Kidney capillary endothelial cell (primary cell): ENCODE measurements around the gene CD80.

Experiments
- DNase-seq: peaks from one replicate; pipeline ENCODE4 v3.0.0-alpha.2; 2018; ENCODE audit warnings: low spot score

CD80 gene

DNA sequence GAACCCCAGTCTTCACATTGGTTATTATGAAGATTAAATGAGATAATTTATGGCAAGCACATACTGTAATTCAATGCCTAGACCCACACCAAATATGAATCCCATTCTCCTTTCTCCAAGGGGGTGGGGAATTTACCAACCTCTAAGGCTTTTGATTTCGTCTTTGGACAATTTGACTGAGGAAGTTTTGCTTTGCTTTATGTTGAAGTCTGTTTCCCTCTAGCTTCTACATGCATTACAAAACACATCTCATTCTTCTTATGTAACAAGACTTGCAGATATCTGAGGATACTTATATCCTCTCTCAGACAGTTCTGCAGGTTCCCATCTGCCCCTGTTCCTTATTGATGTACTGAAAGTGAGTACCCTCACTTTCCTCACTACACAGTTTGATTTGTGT lies 12.2 kb downstream of the CD80 start:
- no peak for DNase-seq

DNA sequence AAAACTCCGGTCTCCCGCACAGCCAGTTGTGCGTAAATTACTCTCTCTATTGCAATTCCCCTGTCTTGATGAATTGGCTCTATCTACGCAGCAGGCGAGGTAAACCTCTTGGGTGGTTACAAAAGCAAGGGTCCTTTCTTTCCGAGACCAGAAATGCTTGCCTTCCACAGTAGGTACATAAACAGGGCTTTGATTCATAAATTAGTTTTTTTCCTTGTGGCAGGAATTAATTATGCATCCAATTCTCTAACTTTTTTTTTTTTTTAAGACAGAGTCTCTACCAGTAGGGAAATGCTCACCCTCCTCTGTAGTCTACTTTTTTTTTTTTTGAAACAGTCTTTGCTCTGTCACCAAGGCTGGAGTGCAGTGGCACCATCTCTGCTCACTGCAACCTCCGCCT lies 16.3 kb downstream of the CD80 start:
- DNase-seq: no peak

DNA sequence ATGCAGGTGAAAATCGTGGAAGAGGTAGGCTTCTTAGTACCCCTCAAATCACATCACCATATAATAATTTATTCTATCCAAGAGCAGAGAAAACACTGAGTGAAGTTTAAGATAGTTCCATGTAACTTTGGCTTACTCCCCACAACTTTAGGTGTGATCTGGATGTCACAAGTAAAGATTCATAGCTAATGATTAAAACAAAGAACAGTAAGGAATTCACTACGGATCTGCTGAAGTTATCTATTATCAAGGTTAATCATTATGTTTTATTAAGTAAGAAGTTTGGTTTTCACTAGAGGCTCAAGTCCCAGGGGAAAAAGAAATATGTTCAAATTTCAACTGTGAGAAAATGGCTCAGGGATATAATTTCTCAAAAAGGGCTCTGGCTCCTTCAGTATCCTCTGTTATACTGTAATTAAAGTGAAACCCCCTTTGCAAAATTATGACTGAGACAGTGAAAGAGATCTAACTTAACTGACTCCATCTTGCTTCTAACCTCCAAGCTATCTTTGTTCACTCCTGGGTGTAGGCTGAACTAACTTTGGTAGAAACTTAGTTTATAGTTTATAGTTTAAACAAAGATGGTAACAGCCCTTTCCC lies 17.1 kb downstream of the CD80 start:
- DNase-seq: no peak

DNA sequence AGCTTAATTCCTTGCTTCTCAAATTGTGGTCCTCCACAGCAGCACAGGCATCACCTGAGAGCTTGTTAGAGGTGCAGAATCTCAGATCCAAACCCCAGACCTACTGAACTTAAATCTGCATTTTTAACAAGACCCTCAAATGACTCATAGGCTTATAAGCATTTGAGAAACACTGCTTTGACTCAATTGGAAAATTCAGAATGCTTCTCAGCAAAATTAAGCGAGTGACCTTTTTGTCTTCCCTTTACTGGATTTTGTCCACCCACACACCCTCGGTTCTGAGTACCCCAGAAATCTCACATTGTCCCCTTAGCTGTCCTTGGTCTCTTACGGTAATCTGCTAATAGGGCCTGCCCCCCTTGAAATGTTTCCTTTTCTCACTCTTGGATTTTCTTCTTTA lies 17.9 kb downstream of the CD80 start:
- DNase-seq: no peak

DNA sequence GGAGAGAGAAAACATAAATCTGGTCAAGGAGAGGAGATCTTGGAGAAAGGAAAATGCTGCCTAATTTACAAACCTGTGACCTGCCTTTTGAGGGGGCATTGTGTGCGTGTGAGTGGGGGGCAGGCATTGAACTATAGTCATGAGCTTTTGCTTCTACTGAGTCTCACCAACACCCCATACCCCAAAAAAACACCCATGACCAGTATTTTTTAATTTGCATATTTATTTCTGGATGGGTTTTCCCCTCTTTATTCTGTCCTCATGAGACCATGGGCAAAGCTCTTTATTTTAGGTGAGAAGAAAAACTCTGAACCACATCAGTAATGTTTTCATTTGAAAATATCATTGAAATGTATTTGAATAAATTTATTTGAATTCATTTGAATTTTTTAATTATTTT lies 20.6 kb downstream of the CD80 start:
- no peak for DNase-seq

DNA sequence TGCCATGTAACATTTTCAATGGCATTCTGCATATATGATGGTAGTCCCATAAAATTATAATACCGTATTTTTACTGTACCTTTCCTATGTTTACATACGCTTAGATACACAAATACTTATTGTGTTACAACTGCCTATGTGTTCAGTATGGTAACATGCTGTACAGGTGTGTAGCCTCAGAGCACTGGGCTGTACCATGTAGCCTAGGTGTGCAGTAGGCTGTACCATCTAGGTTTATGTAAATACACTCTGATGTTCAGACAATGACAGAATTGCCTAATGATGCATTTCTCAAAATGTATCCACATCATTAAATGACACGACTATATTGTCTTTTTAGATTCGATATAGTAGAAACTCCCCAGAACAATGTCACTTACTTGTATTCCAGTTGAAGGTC lies 22.7 kb downstream of the CD80 start:
- no peak for DNase-seq

DNA sequence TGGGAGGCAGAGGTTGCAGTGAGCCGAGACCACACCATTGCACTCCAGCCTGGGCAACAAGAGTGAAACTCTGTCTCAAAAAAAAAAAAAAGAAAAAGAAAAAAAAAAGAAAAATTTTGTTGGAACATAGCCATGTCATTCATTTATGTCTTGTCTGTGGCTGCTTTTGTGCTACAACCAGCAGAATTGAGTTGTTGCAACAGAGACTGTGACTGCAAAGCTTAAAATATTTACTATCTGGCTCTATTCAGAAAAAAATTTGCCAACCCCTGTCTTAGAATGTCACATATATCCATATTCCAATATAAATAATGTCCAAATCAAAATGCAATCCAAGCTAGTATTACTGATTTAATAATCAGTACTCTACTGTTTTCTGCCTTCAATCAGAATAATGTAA lies 25.1 kb downstream of the CD80 start:
- no peak for DNase-seq

DNA sequence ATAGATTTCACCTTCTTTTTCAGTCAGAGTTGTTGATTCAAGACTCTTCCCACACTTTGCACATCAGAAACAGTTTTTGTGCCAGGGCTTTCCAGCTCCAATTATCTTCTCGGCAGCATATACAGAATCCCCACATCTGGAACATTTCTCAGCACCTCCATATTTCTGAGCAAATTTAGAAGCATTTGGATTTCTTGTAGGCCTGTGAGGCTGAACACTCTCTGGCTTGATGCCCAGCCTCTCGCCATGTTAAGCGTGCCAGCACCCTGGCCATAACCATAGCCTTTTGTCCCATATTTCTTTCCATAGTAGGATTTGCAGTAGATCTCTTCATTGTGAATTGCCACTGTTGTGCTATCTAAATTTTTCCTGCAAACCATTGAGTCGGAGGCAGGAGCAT lies 28.3 kb downstream of the CD80 start:
- DNase-seq: no peak

DNA sequence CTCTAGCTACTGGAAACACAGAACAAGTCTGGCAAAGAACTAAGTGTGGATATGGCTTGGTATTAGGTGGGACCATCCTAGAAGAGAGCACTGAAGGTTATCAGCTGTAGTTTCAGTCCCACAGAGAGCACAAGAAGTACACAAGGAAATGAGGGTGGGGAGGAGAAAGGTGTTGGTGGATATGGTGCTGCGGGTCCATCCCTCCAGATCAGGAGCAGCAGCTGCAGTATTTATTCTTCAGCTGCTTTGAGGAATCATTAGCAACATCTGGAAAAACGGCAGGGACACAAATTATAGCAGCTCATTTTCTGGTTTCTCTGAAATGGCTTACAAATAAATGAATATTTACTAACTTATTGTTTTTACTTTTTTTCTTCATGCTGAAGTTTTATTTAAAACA lies 29.0 kb downstream of the CD80 start:
- no peak for DNase-seq

DNA sequence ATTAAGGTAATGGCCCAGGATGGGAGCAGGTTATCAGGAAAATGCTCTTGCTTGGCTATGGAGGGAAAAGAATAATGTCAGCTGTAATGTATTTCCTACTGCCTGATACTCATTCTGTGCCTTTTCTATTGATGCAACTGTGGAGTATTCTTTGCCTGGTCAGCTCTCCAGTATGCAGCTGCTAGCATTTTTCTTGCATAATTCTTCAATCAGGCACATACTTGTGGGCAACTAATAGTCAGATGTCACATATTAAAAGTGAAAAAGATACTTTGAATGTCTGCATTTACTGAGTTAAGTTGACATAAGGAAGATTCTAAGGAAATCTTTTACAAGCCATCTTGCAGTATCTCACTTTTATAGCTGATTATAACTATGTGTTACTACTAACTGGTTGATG lies 29.5 kb downstream of the CD80 start:
- no peak for DNase-seq

DNA sequence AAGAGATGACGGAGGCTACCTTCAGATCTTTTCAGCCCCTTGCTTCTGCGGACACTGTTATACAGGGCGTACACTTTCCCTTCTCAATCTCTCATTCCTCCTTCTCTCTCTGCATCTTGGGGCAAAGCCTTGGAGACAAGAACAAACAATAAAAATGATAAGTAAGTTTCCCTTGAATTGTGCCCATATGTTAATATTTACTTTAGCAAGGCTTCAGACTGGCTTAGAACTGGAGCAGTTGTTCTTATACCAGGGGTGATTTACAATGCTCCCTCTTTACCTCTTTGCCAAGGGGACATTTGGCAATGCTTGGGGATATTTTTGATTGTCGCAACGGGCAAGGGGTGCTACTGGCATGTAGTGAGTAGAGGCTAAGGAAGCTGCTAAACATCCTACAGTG lies 31.7 kb downstream of the CD80 start:
- DNase-seq: no peak

DNA sequence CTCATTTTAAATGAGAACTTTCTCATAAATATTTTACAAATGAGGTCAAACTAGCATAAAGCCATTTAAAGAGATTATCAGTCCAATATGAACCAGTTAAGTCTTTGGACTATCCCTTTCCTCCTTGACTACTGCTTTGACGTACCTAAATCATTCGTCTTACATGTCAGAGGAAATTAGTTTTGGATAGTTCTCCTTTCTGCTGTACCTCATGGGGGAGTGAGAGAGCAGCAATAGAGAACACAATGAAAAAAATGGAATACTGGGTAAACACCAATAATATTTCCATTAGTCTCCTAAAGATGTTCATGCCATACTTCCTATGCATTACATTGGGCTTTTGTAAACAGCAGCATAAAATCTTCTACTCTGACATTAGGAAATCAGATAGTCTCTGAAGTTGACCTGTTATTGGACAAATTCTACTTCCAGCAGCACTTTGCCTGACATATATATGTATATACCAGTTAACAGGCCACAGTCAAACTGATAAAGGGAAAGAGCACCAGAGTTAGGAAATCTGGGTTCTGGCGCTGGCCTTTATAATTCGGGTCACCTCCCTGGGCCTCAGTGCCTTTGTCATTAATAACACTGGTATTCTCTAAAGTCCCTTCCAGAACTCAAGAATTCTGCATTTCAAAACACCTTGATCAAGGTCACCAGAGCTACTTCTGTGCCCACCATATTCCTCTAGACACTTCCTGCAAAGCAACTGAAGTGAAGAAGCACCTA lies 34.3 kb downstream of the CD80 start:
- no peak for DNase-seq

DNA sequence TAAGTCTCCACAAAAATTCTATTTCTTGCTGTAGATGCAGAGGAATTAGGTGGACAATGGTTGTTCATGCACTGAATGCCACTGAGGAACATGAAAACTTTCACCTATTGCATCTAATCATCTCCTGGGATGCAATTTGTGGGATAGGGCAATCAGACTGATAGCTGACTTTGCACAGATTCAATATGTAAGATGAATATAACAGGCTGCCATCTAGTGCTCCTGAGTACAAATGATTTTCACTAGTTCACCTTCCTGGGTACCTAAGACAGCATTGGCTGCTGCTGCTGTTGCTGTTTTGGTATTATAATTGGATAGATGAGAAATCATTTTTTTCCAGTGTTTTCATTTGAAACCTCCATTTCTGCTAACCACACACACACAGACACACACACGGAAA lies 41.4 kb downstream of the CD80 start:
- no peak for DNase-seq

DNA sequence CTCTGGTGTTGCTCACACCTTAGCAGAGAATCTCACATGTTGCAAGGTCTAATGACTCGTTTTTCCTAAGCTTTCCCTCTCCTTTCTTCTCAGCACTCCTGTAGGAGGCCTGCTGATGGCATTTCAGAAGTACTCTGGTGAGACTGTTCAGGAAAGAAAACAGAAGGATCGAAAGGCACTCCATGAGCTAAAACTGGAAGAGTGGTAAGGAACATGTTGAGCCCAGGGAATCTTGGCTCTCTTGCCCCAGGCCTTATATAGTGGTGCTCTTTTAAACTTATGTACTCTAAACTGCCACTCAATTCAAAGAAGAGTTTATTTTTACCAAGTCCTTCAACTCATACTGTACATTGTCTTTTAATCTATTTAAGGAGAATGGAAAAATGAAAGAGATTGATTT lies 42.3 kb downstream of the CD80 start:
- DNase-seq: no peak

DNA sequence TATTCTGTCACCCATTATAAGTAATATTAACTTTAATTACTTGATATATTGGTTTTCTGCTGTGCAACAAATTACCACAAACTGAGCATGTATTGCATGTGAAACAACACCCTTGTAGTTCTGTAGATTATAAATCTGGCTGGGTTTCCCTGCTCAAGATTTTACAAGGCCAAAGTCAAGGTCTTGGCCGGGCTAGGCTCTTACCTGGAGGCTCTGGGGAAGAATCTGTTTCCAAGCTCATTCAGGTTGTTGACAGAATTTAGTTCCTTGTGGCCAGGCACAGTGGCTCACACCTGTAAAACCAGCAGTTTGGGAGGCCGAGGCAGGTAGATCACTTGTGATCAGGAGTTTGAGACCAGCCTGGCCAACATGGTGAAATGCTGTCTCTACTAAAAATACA lies 44.8 kb downstream of the CD80 start:
- DNase-seq: no peak

DNA sequence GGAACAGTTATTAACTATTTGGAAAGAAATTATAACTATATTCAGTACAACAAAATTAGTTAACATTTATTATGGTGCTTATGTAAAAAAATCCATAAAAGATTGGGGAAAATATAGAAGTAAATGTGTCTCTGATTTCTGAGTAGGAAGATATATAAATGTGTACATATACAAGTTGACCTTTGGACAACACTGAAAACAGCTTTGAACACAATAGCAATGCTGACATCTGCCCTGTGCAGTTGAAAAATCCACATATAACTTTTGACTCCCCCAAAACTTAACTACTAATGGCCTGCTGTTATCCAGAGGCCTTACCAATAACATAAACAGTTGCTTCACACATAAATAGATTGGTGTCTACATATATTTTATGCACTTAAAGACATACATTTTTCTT lies 48.7 kb downstream of the CD80 start:
- DNase-seq: no peak

DNA sequence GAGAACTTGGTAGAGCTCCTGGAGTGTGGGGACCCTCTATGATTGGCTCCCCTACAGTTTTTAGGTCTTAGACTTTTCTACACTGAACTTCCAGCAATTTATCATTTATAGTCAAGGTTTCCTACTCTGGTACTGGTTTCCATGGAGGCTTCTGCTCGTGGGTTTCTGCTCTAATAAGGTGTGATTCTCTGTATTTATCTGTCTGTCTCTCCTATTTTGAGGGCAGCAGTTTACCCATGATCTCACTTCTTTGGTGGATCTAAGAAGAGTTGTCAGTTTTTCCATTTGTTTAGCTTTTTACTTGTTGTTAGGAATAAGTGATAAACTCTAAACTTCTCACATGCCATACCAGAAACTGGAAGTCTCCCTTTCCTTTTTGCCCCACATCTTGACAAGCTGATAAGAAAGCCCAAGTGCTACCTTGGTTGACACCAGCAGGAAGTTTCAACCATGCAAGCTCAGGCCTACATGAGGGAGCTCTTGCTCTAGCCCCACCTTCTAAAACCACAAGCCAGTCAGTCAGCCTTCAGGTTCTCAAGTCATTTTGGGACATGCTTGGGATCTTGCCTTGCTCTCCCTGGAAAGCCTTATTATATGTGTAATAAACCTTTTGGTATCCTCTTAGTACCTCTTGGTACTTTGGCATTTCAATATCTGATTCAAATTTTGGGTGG lies 51.1 kb downstream of the CD80 start:
- DNase-seq: no peak

DNA sequence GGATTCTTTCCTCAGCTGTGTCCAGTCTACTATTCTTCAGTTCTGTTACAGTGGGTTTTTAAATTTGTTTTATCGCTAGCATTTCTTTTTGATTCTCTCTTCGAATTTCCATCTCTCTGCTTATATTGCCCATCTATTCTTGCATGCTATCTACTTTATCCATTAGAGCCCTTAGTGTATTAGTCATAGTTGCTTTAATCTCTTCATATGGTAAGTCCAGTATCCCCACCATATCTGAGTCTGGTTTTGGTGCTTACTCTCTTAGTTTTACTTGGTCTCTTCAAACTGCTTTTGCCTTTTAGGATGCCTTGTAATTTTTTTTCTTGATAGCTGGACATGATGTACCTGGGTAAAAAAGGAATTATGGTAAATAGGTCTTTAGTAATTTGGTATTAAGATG lies 52.0 kb downstream of the CD80 start:
- no peak for DNase-seq

DNA sequence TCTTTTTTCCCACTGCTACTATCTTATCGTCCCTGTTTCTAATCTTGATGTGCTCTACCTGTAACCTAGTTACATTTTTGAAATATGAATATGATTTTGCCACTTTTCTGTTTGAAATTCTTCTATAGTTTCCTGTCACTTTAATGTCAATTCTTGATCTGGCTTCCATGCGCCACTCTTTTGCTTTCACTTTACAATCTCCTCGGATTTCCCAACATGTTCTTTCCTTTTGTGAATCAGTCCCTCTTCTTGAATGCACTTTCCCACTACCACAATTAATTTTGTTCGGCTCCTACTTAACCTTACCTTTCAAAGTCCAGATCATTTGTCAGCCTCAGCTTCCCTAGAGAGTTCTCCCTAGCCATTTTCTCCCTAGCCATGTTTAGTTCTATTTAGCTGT lies 52.8 kb downstream of the CD80 start:
- DNase-seq: no peak

DNA sequence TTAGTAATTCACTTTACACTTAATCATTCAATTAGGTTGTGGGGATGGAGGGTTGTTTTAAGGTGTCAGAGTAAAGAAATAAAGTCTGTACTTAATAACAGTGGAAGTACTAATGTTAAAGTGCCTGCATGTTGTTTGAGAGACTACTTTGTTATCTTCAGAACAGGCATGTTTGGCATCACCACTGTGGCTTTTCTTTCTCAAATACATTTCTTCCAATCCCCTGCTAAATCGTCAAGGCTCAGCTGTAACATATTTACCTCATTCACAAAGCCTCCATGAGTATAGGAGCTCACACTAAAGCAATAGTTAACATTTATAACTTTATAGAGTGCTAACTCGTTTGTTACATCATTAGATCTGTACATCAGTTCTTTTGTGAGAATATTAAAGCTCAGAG lies 58.5 kb downstream of the CD80 start:
- no peak for DNase-seq

DNA sequence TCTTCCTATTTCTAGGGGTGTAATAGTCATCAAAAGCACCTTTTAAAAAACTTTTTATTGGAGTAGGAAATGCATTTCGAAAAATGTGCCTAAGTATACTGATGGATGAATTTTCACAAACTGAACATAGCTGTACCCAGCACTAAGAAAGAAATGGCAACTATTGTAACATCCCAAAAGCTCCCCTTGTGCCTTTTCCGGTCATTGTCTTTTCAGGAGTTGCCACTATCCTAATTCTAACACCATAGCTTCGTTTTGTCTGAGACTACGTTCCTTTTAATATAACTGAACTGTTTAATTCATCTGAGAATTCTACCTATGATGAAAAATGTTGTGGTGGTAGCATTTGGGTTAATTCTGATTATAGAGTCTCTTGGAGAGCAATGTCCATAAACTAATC lies 59.1 kb downstream of the CD80 start:
- no peak for DNase-seq

DNA sequence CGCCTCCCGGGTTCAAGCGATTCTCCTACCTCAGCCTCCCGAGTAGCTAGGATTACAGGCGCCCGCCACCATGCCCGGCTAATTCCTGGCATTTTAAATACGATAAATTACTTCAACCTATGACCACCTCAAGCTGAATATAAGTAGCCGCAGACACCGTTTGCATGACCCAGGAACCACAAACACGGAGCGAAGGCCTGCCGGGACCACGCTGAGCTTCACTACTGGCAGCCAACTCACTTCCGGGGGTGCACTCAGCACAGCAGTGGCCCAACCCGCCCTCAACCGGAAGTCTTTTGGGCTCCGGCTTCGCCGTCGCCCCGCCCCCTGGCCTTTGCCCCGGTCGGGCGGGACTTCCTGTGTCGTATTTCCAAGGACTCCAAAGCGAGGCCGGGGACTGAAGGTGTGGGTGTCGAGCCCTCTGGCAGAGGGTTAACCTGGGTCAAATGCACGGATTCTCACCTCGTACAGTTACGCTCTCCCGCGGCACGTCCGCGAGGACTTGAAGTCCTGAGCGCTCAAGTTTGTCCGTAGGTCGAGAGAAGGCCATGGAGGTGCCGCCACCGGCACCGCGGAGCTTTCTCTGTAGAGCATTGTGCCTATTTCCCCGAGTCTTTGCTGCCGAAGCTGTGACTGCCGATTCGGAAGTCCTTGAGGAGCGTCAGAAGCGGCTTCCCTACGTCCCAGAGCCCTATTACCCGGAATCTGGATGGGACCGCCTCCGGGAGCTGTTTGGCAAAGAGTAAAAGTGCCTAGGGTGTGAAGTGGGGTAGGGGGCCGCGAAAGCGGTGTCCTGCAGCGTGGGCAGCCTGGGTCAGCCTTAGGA lies 61.0 kb downstream of the CD80 start, which contains the start of gene TIMMDC1:
Gene TIMMDC1 (plus strand): TSS at position 362 of the 826 bp plus-strand sequence. CDS start 187 bp downstream, at position 549.
- DNase-seq: peak; percentile 94

DNA sequence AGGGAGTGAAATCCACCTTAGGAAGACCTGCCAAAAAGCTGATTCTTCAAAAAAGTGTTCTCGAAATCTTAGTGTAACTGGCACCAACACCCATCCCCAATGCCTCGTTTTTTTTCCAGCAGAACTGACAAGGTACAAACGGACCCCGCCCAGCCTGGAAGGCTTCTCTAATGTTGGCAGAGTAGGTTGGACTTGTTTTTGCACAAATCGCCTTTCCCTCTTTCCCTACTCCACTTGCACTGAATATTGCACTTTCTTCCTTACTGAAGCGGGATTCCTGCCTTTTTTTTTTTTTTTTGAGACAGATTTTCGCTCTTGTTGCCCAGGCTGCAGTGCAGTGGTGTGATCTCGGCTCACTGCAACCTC lies 61.6 kb downstream of the CD80 start:
- peak; percentile 14 for DNase-seq
